Measurements from ENCODE around the gene APOB.

Gene APOB

DNA sequence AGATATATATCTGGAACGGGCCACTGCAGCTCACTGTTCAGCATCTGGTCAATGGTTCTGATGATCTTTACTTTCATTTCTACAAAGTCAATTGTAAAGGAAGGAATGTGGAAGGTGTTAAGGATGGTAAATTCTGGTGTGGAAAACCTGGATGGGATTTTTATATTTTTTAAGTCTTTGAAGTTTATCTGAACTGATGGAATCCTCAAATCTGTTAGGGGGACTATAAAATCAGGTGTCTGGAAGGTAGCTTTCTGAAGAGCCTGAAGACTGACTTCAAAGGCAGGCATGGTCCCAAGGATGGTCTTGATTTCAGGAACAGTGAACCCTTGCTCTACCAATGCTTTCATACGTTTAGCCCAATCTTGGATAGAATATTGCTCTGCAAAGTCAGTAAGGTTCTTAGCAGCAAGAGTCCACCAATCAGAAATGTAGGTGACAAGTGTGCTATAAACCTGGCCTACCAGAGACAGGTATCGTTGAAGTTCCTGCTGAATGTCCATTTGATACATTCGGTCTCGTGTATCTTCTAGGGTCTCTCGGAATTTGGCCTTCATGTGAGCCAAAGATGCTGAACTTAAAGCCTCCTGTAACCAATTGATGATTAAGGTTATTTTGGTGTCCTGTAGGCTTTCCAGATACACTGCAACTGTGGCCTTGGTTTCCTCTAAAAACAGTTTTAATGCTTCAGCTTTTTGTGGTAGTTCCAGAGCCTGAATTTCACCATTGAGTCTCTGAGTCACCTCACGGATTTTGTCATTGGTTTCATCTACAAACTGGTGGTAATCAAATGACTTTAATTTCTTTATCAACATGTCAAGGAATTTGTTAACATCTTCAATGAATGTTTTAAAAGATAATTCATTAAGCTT, 34.8 kb downstream of the APOB start:
- no peak overlapping the region for H3K27ac Mint-ChIP-seq
- H3K27me3 Mint-ChIP-seq, result peaks cover 31% of the 10 kb centered on the region
- no peaks in the 10 kb centered on the region for H3K36me3 Mint-ChIP-seq (ENCODE audit: low read depth)
- H3K4me1 Mint-ChIP-seq (ENCODE audit: low read depth), result no peaks in the 10 kb centered on the region
- H3K4me3 Mint-ChIP-seq, result no peak overlapping the region
- H3K9me3 Mint-ChIP-seq, result no peaks in the 10 kb centered on the region

DNA sequence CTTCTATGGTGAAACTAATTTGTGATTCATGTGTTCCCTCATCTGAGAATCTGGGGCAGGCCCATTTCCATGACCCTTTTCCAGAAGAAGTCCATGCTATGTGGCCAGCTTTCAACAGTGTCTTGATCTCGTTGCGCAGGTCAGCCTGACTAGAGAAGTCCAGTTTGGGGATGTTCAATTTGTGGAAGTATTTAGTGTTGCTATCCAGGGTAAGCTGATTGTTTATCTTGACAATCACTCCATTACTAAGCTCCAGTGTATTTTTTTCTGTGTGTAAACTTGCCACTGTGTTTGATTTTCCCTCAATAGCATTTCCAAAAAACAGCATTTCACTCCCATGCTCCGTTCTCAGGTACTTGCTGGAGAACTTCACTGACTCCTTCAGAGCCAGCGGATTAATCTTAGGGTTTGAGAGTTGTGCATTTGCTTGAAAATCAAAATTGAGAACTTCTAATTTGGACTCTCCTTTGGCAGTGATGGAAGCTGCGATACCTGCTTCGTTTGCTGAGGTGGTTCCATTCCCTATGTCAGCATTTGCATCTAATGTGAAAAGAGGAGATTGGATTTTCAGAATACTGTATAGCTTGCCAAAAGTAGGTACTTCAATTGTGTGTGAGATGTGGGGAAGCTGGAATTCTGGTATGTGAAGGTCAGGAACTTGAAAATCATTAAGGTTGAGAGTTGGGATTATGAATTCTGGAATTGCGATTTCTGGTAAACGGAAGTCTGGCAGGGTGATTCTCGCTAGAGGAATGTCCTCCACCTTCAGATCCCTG, 35.7 kb downstream of the APOB start:
- no peaks in the 10 kb centered on the region for H3K36me3 Mint-ChIP-seq (ENCODE audit: low read depth)
- no peak overlapping the region for H3K4me3 Mint-ChIP-seq
- no peak overlapping the region for H3K27ac Mint-ChIP-seq
- no peaks in the 10 kb centered on the region for H3K4me1 Mint-ChIP-seq (ENCODE audit: low read depth)
- H3K9me3 Mint-ChIP-seq, result no peaks in the 10 kb centered on the region
- H3K27me3 Mint-ChIP-seq, result peaks cover 31% of the 10 kb centered on the region

GRCh38 chr2:21007129-21008013, 36.5 kb downstream of the APOB start:
- H3K9me3 Mint-ChIP-seq, result no peaks in the 10 kb centered on the region
- no peaks in the 10 kb centered on the region for H3K4me1 Mint-ChIP-seq (ENCODE audit: low read depth)
- H3K4me3 Mint-ChIP-seq, result no peak overlapping the region
- H3K27ac Mint-ChIP-seq, result no peak overlapping the region
- no peaks in the 10 kb centered on the region for H3K36me3 Mint-ChIP-seq (ENCODE audit: low read depth)
- H3K27me3 Mint-ChIP-seq, result peaks cover 27% of the 10 kb centered on the region

DNA sequence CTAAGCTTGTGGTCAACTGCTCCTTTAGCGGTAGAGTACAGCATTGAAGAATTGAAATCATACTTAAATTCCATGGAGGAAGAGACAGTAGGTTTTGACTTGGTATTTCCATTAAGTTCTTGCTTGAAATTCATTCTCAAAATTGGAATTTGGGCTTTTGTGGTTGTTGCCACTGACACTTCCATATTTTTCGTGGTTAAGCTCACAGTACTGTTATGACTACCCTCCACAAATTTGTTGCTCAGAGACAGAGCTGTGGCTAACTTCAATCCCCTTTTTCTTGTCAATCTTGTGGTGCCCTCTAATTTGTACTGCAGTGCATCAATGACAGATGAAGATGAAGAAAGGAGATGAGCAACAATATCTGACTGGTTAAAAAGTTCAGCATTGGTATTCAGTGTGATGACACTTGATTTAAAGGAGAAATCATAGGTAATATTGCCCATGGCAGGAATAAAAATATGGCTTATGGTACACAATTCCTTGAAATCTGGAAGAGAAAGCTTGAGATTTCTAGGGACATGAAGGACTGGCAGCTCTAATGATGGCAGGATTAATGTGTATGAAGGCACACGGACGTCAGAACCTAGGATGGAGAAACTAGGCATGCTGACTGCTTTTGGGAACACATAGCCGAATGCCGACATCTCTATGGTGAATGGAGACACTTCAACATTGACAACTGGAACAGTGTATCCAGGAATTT, 37.3 kb downstream of the APOB start:
- H3K27me3 Mint-ChIP-seq, result peaks cover 25% of the 10 kb centered on the region

GRCh38 chr2:21005700-21006422, 38.0 kb downstream of the APOB start:
- H3K36me3 Mint-ChIP-seq (ENCODE audit: low read depth), result no peaks in the 10 kb centered on the region
- H3K9me3 Mint-ChIP-seq, result no peaks in the 10 kb centered on the region
- H3K4me3 Mint-ChIP-seq, result no peak overlapping the region
- H3K27ac Mint-ChIP-seq, result no peak overlapping the region
- H3K27me3 Mint-ChIP-seq, result peaks cover 25% of the 10 kb centered on the region
- H3K4me1 Mint-ChIP-seq (ENCODE audit: low read depth), result no peaks in the 10 kb centered on the region

More for the DNA sequence above, 37.3 kb downstream of the APOB start:
- H3K9me3 Mint-ChIP-seq, result no peaks in the 10 kb centered on the region
- H3K4me3 Mint-ChIP-seq, result no peak overlapping the region
- no peaks in the 10 kb centered on the region for H3K36me3 Mint-ChIP-seq (ENCODE audit: low read depth)
- no peaks in the 10 kb centered on the region for H3K4me1 Mint-ChIP-seq (ENCODE audit: low read depth)
- H3K27ac Mint-ChIP-seq, result no peak overlapping the region

GRCh38 chr2:21005111-21005699, 38.7 kb downstream of the APOB start:
- Mint-ChIP-seq H3K27me3 (peaks cover 25% of the 10 kb centered on the region), H3K27ac (no peak overlapping the region), H3K36me3 (ENCODE audit: low read depth) (no peaks in the 10 kb centered on the region), H3K4me3 (no peak overlapping the region), H3K4me1 (ENCODE audit: low read depth) (no peaks in the 10 kb centered on the region), H3K9me3 (no peaks in the 10 kb centered on the region)

- Mint-ChIP-seq H3K4me1 (ENCODE audit: low read depth) (no peaks in the 10 kb centered on the region), H3K4me3 (no peak overlapping the region), H3K36me3 (ENCODE audit: low read depth) (no peaks in the 10 kb centered on the region), H3K27ac (no peak overlapping the region), H3K9me3 (no peaks in the 10 kb centered on the region), H3K27me3 (peaks cover 25% of the 10 kb centered on the region)
Measured at GRCh38 chr2:21004181-21004572, 39.7 kb downstream of the APOB start.

GRCh38 chr2:21003572-21004180, 40.2 kb downstream of the APOB start:
- Mint-ChIP-seq H3K27me3 (peaks cover 25% of the 10 kb centered on the region), H3K4me1 (ENCODE audit: low read depth) (no peaks in the 10 kb centered on the region), H3K9me3 (no peaks in the 10 kb centered on the region), H3K4me3 (no peak overlapping the region), H3K27ac (no peak overlapping the region), H3K36me3 (ENCODE audit: low read depth) (no peaks in the 10 kb centered on the region)

GRCh38 chr2:21002814-21003192, 41.1 kb downstream of the APOB start:
- Mint-ChIP-seq H3K27ac (no peak overlapping the region), H3K4me3 (no peak overlapping the region), H3K27me3 (peaks cover 18% of the 10 kb centered on the region), H3K36me3 (ENCODE audit: low read depth) (no peaks in the 10 kb centered on the region), H3K4me1 (ENCODE audit: low read depth) (no peaks in the 10 kb centered on the region), H3K9me3 (no peaks in the 10 kb centered on the region)

GRCh38 chr2:21001988-21002813, 41.7 kb downstream of the APOB start:
- H3K27ac Mint-ChIP-seq, result no peak overlapping the region
- H3K9me3 Mint-ChIP-seq, result no peaks in the 10 kb centered on the region
- H3K4me1 Mint-ChIP-seq (ENCODE audit: low read depth), result no peaks in the 10 kb centered on the region
- H3K36me3 Mint-ChIP-seq (ENCODE audit: low read depth), result no peaks in the 10 kb centered on the region
- peaks cover 15% of the 10 kb centered on the region for H3K27me3 Mint-ChIP-seq
- no peak overlapping the region for H3K4me3 Mint-ChIP-seq

GRCh38 chr2:21001225-21001946, 42.5 kb downstream of the APOB start:
- H3K36me3 Mint-ChIP-seq (ENCODE audit: low read depth), result no peaks in the 10 kb centered on the region
- H3K4me1 Mint-ChIP-seq (ENCODE audit: low read depth), result no peaks in the 10 kb centered on the region
- no peak overlapping the region for H3K4me3 Mint-ChIP-seq
- H3K27ac Mint-ChIP-seq, result no peak overlapping the region
- peaks cover 10% of the 10 kb centered on the region for H3K27me3 Mint-ChIP-seq
- no peaks in the 10 kb centered on the region for H3K9me3 Mint-ChIP-seq

All from stimulated activated naive CD8-positive, alpha-beta T cell treated with anti-CD3 and anti-CD28 coated beads, Interleukin-15, Interleukin-2, amounts not matched to agents 100 ng/mL and 50 ng/mL, for 24 hours (primary cell).